GM10847 (cell line): Measurements from ENCODE around the gene CHST10.

Source experiments
- POLR2A ChIP-seq: IDR thresholded peaks from 2 replicates; pipeline ENCODE4 v1.6.1; 2011; ENCODE audit not compliant: insufficient read length; ENCODE audit errors: extremely low read depth

CHST10 gene

GRCh38 chr2:100422320-100423055 lies 5.0 kb upstream of the CHST10 start:
- no peak for TF ChIP-seq POLR2A

DNA sequence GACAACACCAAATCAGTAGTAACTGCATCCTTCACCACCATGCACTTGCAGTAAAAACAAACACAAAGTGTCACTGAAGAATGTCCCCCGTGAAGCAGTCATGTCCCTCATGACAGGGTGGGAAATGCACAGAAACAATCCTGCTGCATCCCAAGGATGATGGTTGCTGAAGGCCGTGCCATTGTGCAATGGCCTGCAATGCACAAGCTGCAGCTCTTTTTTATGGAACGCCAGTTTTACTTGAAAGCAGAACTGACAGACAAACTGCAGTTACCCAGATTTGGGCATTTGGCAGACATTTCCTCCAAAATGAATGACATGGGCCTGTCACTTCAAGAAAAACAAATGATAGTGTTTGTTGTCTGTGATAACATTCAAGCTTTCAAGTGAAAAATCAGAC lies 2.4 kb upstream of the CHST10 start:
- no peak for TF ChIP-seq POLR2A

- no peak for TF ChIP-seq POLR2A
Observed at GRCh38 chr2:100418406-100418962, 1.0 kb upstream of the CHST10 start.

- no peak for TF ChIP-seq POLR2A
Observed at GRCh38 chr2:100417711-100418124, 250 bp upstream of the CHST10 start.

GRCh38 chr2:100416397-100416934 lies 1.0 kb downstream of the CHST10 start:
- no peak for TF ChIP-seq POLR2A

DNA sequence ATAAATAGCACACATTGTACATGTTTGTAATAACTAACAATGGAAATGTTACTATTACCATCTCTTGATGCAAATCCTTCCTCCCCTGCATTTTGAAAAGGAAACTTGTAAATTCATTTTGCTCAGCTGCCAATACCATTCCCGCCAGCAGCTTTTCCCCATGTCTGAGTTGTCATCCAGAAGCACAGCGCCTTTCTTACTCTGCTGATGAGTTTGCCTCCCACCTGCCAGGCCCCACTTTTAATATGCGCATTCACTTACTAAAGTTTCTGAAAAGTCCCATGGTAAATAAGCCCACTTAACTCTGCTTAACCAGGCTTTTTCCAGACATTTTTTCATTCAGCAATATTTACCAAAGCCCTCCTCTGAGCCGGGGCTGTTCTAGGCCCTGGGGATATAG lies 3.9 kb downstream of the CHST10 start:
- no peak for TF ChIP-seq POLR2A

- TF ChIP-seq POLR2A: no peak
Observed at GRCh38 chr2:100412881-100413321, 4.6 kb downstream of the CHST10 start.

GRCh38 chr2:100412466-100412865 lies 5.0 kb downstream of the CHST10 start:
- TF ChIP-seq POLR2A: no peak

DNA sequence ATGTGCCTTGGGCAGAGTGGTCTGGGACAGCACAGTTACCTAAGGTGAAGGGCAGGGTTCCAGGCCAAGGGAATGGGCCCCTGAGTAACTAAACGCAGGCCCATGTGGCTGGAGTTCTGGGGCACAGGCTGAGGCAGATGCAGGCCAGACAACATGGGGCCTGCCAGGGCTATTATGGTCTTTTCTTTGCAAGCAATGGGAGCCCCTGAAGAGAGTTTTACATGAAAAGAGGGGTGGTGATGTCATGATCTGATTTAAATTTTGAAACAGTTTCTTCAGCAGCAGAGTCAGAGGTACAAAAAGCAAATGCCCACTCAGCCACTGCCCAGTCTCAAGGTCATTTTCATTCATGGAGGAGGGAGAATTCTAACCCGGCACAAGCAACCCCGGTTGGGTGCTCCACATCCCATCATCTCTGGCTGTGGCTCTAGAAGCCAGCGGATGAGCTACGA lies 5.6 kb downstream of the CHST10 start:
- no peak for TF ChIP-seq POLR2A

DNA sequence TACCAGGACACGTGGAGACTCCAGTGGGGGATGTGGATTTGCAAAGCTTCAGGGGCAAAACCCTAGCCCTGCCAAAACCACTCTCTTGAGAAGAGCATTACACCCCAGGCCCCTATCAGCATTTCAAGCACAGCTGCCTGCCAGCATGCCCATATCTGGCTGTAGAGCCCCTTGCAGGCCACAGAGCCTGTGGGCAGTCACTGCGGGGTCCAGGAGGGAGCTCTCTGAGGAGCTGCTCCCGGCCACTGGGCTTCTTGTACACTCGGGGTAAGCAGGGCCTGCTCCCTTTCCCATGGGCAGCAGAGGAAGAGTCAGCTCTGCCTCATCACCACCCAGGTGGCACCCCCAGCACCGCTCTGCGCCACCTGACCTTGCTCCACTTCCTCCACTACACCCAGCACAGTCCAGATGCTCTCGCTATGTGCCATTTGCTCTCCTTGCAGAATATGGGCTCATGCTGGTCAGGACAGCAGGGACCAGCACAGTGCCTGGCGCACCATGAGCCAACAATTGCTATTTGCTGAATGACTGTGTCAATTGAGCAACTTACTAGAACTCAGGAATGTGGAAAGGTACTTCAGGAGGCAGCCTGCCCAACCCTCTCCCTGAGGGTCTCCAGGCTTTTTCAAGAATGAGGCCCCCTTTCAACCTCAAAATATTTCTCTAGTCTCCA lies 7.4 kb downstream of the CHST10 start:
- TF ChIP-seq POLR2A: no peak

DNA sequence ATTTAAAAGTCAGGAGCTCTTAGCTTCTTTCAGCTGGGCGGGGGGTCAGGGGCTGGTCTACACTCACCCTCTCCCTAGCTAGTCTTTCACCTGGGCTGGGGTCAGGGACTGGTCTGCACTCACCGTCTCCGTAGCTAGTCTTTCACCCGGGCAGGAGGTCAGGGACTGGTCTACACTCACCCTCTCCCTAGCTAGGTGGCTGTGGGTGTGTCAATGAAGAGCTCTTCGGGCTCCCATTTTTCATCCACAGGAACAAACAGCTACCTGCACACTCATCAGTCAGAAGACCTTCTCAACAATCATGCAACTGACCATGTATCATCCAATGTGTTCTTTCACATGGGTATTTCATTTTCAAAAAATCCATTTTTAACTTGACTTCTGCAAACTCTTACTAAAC lies 8.0 kb downstream of the CHST10 start:
- no peak for TF ChIP-seq POLR2A

GRCh38 chr2:100408941-100409340 lies 8.5 kb downstream of the CHST10 start:
- no peak for TF ChIP-seq POLR2A

DNA sequence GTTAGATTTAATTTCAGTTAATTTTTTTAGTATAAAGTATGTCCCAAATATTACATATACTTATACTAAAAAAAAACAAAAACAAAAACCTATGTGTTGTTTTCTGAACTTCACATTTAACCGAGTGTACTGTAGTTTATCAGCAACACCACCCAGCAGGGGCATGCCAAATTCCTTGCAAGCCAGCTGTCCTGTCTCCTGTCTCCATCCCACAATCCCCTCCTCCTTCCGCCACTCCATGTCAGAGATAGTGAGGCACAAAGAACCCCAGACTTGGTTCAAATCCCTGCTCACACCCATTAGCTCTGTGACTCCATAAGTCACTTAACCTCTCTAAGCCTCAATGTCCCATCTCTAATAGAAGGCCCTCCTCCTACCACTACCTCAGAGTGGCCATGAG lies 9.4 kb downstream of the CHST10 start:
- TF ChIP-seq POLR2A: no peak

DNA sequence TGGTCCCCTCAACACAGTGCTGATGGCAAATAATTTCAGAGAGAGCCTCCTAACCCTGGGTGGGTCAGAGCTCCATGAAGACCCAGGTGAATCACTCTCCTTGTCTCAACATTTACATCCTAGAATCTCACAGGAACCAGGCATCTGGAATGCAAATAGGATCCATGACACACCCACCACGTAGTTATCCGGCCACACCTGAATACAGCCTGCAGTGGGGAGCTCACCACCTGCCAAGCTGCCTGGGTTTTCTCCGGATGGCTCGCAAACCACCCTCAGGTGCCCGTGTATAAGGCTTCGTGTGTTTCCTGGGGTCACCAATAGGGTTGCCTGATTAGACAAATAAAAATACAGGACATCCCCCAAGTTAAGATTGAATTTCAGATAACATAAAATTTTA lies 9.9 kb downstream of the CHST10 start:
- TF ChIP-seq POLR2A: no peak

DNA sequence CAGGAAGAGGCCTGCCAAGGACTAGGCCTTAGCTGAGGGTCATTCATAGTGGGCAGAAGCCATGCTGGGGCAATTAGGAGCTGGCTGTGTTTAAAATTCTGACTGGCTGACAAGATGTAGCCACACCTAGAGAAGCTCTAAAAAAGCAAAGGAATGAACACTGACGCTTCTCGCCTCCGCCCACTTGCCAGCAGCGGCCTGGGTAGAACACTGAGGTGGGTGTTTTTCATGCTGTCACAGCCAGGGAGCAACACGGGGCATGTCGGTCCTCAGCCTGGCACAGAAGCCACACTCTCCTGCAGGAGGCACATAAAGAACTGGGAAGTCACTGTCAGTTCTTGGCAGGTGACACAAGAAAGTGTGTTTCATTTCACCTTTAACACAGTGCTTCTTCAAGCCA lies 10.4 kb downstream of the CHST10 start:
- TF ChIP-seq POLR2A: no peak

- TF ChIP-seq POLR2A: no peak
Observed at GRCh38 chr2:100406120-100406508, 11.4 kb downstream of the CHST10 start.

DNA sequence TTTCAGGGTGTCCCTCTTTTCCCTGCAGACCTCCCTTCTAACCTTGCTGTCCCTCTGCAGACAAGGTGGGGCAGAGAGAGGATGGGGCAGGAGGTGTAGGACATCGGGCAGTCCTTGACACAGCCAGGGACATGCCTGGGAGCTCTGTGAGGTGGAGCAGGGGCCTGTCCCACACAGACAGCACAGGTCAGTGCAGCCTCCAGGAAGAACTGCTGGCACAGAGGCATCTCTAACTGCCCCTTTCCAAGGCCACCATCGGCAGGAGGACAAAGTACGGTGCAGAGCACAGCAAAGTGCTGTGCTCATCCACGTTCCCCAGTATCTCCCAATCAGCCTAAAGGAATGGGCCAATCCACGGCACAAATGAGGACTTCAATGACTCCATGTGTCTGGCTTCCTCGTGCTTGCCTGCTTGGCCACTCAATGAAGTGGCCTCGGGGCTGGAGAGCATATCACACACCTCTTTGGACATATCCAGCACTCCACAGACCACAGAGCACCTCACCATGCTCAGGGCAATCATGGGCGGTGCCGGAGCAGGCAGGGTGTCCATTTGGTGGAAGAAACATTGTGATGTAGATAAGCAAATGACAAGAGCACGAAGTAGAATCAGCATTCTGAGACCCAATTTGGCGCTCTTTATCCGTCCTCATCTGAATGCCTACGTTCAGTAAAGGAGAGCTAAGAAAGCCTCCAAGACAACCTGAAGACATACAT lies 11.9 kb downstream of the CHST10 start:
- TF ChIP-seq POLR2A: no peak
